NCI-H2196 treated with DMSO at 0.1 percent for 48 hours (cell line): Measurements from ENCODE around the gene ACSBG1.
A peak's percentile ranks its signal among the peaks of the same experiment; 100 is the strongest.
"Not testable (repeated sequence)": the region's sequence is repeated elsewhere in the genome, so short reads cannot be mapped to it uniquely, and the experiment has no call there.

Source experiments
- DNase-seq: peaks from one replicate; lab custom pipeline; 2025; ENCODE audit not compliant: unreplicated experiment; lab: John Stamatoyannopoulos, UW

ACSBG1 gene

DNA sequence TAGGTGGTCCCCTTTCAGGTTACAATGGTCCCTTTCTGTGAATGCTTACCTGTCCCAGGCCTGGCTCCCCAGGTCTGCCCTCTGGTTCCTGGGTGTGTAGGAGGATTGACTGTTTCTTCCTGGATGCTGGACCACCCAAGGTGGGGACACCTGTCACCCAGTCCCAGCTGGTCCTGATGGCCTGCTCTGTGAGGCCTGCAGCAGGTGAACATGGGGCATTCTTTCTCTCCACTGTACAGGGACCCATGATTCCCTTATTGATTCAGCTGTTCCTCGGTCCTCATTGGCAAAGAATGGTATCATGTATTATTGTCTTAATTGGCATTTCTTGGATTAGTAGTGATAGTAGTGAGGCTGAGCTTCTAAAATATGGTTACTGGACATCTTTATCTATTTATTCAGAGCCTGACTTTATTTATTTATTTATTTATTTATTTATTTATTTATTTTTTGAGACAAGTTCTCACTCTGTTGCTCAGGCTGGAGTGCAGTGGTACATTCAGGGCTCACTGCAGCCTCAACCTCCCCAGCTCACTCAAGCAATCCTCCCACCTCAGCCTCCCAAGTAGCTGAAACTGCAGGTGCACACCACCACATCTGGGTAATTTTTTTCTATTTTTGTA, 21.2 kb upstream of the ACSBG1 start:
- no peak for DNase-seq

DNA sequence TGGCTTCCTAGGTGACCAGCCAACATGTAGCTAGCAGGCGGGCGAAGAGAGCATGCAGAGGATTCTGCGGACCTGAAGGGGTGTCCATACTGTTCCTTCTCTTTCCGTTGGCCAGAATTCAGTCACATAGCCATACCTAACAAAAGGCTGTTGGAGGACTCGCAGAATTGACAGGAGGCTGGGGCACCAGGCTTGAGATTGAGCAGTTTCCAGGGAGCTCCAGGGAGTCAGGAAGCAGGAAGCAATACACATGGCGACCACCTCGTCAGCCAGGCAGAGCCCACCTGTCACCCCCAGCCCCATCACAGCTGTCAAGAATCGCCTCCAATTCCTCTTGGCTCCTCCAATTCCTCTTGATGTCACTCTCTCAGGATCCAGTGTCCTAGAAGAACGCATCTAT, 16.8 kb upstream of the ACSBG1 start:
- DNase-seq: no peak

DNA sequence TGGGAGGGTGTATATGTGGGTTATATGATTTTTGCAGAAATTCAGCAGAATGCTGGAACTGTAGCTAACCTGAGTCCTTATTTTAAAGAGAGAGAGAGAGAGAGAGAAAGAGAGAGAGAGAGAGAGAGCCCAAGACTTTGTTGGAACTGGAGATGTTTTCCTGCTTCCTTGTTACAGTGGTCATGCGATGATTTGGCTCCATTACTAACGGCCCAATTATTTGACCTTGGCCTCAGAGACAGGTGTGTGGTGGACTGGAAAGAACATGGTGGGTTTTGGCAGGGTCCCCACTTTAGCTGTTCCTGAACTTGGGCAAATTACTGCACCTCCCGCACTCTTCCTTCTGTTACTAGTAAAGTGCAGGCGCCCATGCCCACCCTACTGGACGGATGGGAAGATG, 14.8 kb upstream of the ACSBG1 start:
- no peak for DNase-seq

DNA sequence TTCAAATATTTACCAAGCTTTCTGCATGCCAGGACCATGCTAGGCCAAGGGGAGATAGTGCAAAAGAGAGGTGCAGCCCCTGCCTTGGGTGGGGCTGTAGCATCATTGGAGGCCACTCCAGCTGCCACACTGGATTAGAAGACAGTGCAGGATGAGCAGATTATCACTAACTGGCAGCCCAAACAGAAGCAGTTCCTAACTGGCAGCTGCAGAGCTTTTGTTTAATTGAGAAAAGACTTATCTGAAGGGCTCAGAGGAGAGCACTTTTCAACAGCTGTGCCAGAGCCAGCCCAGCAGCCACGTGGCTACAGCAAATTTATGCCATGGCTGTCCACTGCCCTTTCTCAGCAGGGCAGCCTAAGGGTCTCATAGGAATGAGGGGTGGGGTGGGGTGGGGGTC, 13.5 kb upstream of the ACSBG1 start:
- DNase-seq: no peak

DNA sequence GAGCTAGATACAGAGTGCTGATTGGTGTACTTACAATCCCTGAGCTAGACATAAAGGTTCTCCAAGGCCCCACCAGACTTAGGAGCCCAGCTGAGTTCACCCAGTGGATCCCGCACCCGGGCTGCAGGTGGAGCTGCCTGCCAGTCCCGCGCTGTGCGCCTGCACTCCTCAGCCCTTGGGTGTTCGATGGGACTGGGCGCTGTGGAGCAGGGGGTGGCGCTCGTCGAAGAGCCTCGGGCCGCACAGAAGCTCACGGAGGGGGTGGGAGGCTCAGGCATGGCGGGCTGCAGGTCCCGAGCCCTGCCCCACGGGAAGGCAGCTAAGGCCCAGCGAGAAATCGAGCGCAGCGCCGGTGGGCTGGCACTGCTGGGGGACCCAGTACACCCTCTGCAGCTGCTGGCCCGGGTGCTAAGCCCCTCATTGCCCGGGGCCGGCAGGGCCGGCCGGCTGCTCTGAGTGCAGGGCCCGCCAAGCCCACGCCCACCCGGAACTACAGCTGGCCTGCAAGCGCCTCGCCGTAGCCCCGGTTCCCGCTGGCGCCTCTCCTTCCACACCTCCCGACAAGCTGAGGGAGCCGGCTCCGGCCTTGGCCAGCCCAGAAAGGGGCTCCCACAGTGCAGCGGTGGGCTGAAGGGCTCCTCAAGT, 11.7 kb upstream of the ACSBG1 start:
- not testable (repeated sequence) for DNase-seq

DNA sequence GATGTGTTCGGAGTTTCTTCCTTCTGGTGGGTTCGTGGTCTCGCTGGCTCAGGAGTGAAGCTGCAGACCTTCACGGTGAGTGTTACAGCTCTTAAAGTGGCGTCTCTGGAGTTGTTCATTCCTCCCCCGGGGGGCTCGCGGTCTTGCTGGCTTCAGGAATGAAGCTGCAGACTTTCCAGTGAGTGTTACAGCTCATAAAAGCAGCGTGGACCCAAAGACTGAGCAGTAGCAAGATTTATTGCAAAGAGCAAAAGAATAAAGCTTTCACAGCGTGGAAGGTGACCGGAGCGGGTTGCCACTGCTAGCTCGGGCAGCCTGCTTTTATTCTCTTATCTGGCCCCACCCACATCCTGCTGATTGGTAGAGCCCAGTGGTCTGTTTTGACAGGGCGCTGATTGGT, 11.0 kb upstream of the ACSBG1 start:
- DNase-seq: not testable (repeated sequence)

DNA sequence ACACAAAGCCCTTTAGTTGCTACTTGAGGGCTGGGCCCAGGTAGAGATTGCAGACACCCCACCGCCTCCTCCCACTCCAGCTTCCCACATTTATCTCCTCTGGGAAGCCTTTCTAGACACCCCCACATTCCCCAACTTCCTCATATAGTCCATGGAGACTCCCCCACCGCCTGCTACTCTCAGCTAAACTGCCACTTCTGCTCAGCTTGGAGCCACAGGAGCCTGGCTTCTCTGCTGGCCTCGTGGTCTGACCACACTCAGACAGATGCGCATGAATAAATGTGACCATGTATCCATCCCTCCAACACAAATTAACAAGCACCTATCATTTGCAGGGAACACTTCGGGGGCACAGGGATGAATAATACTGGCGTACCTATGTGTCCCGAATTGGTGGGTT, 10.5 kb upstream of the ACSBG1 start:
- no peak for DNase-seq

DNA sequence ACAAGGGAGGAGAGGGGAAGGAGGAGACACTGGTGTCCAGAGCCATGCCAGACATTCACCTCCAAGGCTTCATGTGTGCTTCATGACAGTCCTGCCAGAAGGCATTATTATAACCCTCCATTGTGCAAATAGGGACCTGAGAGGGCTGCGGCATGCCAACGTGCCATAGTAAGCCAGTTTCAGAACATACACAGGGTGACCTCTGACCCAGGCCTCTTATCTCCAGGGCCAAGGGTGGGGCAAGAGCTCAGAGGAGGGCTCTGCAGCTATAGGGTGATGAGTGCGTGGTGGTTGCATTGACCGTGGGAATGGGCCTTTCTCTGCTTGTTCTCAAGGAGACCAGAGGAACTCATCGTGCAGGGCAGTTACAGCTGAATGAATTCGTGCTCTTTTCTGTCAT, 9.7 kb upstream of the ACSBG1 start:
- no peak for DNase-seq

DNA sequence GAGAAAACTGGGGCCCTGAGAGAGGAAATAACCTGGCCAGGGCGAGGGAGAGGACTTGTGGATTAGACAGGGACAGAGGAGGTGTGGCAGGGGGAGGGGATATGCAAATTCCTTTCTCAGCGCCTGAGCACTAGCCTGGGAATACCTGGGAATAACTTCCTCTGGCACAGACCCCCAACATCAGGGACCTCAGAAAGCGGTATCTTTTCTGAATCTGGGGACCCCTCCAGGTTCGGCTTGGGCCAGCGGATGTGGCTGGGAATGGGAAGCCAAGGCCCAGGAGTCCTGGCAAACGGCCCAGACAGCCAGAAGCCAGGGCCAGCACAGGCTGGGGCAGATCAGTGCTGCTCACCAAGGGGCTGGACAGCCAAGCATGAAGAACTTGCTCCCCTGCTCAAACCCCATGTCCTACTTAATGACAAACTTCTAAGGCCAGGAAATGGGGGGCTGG, 9.2 kb upstream of the ACSBG1 start:
- no peak for DNase-seq

DNA sequence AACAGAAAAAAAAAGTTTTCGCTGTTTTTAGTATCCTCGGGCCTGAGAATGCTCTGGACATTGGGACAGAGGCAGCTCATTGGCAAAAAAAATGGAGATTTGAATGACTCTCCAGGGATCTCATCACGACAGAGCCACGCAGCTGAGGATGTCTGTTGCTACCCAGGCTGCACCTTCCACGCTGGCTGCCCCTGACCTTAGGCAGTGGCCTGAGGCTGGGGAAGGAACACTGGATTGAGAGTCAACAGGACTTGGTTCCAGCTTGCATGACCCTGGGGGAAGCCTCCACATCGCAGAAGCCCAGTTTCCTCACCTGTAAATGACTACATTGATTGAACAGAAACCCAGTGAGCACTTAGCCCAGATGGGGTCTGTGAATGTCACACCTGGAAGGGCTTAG, 8.7 kb upstream of the ACSBG1 start:
- DNase-seq: no peak

DNA sequence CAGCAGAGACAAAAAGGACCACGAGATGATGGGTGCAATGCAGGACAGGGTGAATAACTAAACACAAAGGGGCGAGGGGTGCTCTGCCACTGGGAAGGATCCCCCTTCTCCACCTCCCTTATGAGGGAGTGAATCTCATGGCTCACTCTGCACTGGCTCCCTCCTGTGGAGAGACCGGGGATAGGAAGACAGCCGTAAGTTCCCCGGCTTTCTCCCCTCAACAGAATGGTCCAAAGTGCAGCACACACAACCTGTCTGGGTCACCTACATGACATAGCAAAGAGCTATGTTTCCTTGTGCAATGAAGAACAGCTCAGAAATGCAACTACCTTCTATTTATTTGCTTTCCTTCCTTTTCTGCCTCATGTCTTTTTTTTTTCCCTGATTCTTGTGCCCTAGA, 7.8 kb upstream of the ACSBG1 start:
- DNase-seq: no peak

DNA sequence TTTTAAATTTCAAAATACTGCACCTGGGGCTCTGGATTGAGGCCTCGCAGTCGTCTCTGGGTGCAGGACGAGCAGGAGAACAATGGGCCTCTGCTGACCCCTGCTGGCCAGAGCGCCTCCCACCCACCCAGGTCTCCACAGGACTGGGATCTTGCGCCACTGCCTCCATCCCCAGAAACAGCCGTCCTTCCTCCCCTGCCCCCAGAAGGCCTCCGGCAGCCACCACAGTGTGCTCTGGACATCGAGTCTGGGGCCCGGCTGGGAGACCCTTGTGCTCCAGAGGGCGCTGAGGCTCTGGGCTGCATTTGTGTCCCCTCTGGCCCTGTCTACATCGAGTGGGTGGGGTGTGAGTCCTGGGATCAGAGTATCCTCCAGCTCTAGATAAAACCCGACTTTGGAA, 6.7 kb upstream of the ACSBG1 start:
- peak; percentile 8 for DNase-seq

DNA sequence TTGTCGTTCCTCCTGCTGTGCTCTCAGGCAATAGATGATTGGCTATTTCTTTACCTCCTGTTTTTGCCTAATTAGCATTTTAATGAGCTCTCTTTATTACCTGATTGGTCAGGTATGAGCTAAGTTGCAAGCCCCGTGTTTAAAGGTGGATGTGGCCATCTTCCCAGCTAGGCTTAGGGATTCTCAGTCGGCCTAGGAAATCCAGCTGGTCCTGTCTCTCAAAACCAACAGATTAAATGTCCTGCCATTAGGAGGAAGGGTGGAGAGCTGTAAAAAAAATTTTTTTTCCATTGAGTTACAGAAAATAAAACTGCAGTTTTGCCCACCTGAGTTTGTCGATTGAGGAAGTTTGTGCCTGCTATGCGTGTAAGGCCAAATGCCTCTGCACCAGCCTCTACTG, 5.4 kb upstream of the ACSBG1 start:
- DNase-seq: no peak

DNA sequence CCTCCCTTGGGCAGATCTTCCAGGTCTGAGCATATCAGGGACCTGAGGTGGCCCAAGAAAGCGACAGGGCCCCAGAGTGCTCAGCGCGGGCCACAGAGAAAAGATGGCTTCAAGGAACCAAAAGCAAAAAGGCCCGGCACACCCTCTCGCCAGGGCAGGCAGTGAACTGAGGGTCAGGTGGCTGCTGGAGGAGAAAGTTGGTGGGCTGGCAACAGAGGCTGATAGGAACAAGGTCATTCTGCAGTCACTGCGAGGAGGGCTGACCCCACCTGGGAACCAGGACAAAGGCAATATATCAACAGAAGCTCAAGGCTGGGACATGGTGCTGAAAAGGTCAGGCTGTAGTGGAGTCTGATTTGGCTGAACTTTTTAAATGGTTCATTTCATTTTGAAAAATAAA, 2.8 kb upstream of the ACSBG1 start:
- DNase-seq: no peak

DNA sequence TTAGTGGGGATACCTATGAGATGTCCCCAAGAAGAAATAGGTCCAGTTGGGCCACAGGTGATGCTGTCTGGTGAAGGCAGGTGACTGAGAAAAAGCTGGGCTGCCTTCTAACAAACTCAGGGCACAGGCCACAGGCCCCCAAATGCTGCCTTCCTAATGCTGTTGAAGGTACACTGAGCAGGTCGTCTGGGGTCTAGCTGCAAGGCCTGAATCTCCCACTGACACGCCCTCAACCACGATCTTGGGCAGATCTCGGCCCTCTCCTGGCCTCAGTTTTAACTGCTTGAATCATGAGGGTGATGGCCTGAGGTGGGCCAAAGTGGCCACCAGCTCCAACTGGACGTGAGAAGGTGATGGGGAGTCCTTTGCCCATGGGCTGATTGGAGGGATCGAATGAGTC, 2.1 kb upstream of the ACSBG1 start:
- no peak for DNase-seq

DNA sequence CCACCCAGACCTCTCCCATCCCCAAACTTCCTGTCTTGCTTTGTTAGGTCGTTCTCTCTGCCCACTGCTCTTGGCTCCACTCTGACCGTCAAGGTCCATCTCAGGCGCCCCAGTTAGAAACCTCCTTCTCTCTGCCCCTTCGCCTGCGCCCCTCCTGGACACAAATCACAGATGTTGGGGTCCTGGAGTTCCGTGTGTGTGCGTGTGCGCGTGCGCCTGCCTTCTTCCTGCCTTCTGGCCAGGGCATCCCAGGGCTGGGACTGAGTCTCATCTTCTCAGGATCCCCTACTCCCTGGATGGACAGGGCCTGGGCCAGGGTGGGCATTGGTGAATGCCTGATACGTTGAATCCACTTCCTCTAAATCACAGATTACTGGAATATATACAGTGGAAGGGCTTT, 869 bp downstream of the ACSBG1 start:
- DNase-seq: no peak

DNA sequence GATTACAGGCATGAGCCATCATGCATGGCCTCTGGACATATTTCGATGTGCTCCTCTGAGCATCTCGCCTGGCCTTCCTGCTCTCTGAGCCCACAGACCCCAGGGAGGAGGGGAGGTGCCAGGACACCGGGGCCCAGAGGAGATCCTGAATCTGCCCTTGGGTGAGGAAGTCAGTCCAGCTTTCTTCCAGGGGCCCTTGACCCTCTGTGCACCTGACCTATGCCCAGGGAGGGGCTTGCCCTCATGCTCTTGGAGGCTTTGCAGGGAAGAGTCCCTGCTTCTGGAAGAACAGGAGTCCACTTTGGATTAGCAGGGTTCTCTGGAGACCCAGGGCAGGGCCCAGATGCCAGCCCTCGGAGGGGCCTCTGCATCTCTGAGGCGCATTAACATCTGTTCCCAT, 1.4 kb downstream of the ACSBG1 start:
- no peak for DNase-seq

DNA sequence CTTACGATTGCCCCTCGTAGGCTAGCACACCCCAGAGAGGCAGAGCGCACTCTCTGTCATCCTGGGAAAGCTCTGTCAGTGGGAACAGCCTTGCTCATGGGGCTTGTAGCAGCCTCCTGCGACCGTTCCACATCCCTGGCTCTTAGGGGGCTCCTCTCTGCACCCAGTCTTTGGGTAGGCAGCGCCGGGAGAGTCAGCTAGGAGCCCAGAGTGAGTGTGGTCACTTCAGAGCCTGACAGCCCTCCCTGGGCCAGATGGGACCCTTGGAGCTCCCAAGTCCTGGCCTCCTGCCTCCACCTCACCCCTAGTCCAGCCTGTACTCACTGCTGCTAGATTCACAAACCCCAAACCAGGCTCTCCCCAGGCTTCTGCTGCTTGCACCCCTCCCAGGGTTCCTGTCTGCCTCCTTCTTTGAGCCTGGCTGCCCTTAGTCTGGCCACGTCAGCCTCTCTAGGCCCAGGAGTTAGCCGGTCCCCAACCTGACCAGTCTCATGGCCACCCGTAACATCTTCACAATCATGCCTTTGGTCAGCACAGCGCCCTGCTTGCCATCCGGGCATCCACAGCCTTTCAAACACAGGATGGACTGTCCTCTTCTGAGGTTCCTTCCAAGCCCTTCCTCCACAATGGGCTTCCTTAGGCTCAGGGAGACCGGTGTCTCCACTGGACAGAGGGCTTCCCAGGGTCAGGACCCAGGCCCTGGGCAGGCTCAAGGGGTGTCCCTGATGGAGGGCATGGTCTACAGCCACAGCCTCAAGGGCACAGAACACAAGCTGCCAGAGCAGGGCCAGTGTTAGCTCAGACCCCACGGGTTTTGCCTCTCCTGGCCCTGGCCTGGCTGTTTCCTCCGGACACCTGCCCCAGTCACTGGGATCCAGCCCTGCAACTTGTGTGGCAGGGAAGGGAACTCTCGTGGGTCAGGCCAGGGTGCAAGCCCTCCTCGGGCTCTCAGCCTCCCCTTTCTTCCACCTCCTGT, 4.6 kb downstream of the ACSBG1 start:
- no peak for DNase-seq

DNA sequence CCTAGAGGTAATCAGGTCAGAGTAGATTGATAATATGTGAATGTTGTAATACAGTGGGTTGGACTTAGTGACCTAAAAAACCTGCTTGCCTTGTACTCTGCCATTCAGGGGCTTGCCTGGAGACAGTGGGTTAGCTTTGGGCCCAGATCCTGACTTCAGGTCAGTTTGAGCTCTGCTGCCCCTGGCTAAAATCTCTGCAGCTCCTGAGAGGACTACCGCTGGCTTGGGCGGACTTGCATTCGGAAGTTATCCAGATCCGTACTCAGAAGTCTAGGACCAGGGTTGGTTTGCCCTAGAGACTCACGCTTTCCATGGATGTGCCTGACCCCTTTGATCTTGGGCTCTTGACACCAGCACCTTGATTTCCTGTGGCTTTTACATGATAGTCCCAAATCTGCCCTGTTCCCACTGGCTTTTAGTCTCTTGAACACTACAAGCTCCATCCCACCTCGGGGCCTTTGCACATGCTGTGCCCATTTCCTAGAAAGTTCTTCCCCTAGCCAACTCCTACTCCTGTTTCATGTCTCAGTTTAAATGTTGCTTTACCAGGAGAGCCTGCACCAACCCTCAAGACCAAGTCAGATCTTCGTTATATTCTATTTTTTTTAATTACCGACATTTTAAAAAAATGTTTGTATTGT, 5.9 kb downstream of the ACSBG1 start:
- DNase-seq: no peak

DNA sequence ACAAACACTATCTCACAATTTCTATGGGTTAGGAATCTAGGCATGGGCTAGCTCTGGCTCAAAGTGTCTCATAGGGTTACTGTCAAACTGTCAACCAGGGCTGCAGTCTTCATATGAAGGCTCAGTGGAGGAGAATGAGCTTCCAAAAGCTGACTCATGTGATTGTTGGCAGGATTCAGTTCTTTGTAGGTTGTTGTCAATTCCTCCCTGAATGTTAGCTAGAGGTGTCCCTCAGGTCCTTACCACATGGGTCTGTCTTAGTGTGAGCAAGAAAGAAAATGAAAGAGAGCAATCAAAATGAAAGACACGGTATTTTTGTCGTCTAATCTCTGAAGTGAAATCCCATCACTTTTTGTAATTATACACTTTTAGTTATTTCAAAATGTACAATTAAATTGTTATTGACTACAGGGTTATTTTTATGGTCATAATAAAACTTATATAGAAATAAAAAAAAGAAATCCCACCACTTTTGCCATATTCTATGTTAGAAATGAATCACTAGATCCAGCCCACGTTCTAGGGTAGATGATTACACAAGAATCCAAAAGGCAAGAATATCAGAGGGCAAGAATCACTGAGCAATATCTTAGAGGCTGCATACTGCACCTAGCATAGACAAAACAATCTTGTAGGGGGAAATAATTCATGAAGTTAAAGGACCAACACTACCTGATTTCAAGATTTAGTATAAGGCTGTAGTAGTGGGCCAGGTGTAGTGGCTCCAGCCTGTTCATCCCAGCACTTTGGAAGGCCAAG, 8.4 kb downstream of the ACSBG1 start:
- DNase-seq: no peak

DNA sequence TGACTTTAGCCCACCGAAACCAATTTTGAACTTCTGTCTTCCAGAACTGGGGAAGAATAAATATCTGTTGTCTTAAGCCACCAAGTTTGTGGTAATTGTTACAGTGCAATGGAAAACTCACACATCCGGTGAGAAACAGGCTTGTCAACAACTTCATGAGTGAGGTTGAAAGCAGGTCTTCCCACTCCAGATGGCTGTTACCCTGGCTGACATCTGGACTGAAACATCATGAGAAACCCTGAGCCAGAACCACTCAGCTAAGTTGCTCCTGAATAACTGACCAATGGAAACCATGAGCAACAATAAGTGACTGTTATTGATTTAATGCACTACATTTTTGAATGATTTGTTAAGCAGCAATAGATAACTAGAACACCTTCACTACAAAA, 10.3 kb downstream of the ACSBG1 start:
- DNase-seq: no peak
